Endothelial cell (in vitro differentiated cells): Measurements from ENCODE around the gene SPATA3. TPM values are rescaled to one million over a fixed set of nuclear protein-coding genes. Genes with fewer than 3 reads are reported as not detected.

Experiments
- DNase-seq: peaks from one replicate; pipeline ENCODE4 v3.0.0; 2021; ENCODE audit warnings: low spot score
- H3K27ac Mint-ChIP-seq: one replicate; pipeline ENCODE4 v1.8.0; 2021; ENCODE audit warnings: mixed read lengths, inconsistent platforms; ENCODE audit not compliant: unreplicated experiment
- H3K27me3 Mint-ChIP-seq: one replicate; pipeline ENCODE4 v1.8.0; 2021; ENCODE audit warnings: mild to moderate bottlenecking, moderate library complexity, mixed read lengths, inconsistent platforms; ENCODE audit not compliant: unreplicated experiment
- H3K36me3 Mint-ChIP-seq: one replicate; pipeline ENCODE4 v1.8.0; 2021; ENCODE audit warnings: mild to moderate bottlenecking, low read depth, mixed read lengths, inconsistent platforms; ENCODE audit not compliant: unreplicated experiment
- H3K4me1 Mint-ChIP-seq: one replicate; pipeline ENCODE4 v1.8.0; 2021; ENCODE audit warnings: mild to moderate bottlenecking, mixed read lengths, inconsistent platforms; ENCODE audit not compliant: unreplicated experiment
- H3K4me3 Mint-ChIP-seq: one replicate; pipeline ENCODE4 v1.8.0; 2021; ENCODE audit warnings: mild to moderate bottlenecking, mixed read lengths, inconsistent platforms; ENCODE audit not compliant: unreplicated experiment
- H3K9me3 Mint-ChIP-seq: one replicate; pipeline ENCODE4 v1.8.0; 2021; ENCODE audit warnings: mixed read lengths, inconsistent platforms; ENCODE audit not compliant: unreplicated experiment
- total RNA-seq: library from RNA; stranded (reverse); fragmentation: NEBNext Ultra II Directional; extraction: Animal tissue kit (Norgen Biotek cat#: 25700); gene quantifications from one replicate; pipeline ENCODE4 v1.2.1, GENCODE V29; 2021; ENCODE audit not compliant: unreplicated experiment
- TF ChIP-seq, protein P1 (sequence below): fragments of 200-600 bp; sonication (generic); IDR thresholded peaks from one replicate; pipeline ENCODE4 v1.5.0; 2021; ENCODE audit warnings: antibody characterized with exemption; ENCODE audit not compliant: unreplicated experiment

The SPATA3 gene
- total RNA-seq, 1 donor from 2014 or later = not detected

- H3K9me3 Mint-ChIP-seq = no peaks in the 10 kb centered on the region
- TF ChIP-seq, protein P1, sequence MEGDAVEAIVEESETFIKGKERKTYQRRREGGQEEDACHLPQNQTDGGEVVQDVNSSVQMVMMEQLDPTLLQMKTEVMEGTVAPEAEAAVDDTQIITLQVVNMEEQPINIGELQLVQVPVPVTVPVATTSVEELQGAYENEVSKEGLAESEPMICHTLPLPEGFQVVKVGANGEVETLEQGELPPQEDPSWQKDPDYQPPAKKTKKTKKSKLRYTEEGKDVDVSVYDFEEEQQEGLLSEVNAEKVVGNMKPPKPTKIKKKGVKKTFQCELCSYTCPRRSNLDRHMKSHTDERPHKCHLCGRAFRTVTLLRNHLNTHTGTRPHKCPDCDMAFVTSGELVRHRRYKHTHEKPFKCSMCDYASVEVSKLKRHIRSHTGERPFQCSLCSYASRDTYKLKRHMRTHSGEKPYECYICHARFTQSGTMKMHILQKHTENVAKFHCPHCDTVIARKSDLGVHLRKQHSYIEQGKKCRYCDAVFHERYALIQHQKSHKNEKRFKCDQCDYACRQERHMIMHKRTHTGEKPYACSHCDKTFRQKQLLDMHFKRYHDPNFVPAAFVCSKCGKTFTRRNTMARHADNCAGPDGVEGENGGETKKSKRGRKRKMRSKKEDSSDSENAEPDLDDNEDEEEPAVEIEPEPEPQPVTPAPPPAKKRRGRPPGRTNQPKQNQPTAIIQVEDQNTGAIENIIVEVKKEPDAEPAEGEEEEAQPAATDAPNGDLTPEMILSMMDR = no peak
- no peaks in the 10 kb centered on the region for H3K36me3 Mint-ChIP-seq
- no peak overlapping the region for H3K4me3 Mint-ChIP-seq
- H3K27ac Mint-ChIP-seq = no peak overlapping the region
- no peaks in the 10 kb centered on the region for H3K27me3 Mint-ChIP-seq
- no peak for DNase-seq
- H3K4me1 Mint-ChIP-seq = no peaks in the 10 kb centered on the region
These were observed 14.2 kb upstream of the SPATA3 start for GRCh38 chr2:230981704-230982103.

GRCh38 chr2:230982126-230982525 is 13.8 kb upstream of the SPATA3 start:
- H3K36me3 Mint-ChIP-seq = no peaks in the 10 kb centered on the region
- H3K27ac Mint-ChIP-seq = no peak overlapping the region
- no peaks in the 10 kb centered on the region for H3K9me3 Mint-ChIP-seq
- DNase-seq = no peak
- no peaks in the 10 kb centered on the region for H3K4me1 Mint-ChIP-seq
- H3K27me3 Mint-ChIP-seq = no peaks in the 10 kb centered on the region
- no peak overlapping the region for H3K4me3 Mint-ChIP-seq
- TF ChIP-seq, protein P1 = no peak

DNA sequence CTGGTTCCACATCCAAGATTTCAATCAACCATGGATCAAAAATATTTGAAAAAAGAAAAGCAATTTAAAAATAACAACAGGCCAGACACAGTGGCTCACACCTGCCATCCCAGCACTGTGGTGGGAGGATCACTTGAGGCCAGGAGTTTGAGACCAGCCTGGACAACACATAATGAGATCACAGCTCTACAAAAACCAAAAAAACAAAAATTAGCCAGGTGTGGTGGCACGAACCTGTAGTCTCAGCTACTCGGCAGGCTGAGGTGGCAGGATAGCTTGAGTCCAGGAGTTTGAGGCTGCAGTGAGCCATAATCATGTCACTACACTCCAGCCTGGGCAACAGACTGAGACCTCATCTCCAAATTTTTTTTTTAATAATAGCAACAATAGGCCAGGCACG is 13.4 kb upstream of the SPATA3 start:
- no peak for DNase-seq
- Mint-ChIP-seq H3K27ac (no peak overlapping the region), H3K4me1 (no peaks in the 10 kb centered on the region), H3K27me3 (no peaks in the 10 kb centered on the region), H3K36me3 (no peaks in the 10 kb centered on the region), H3K9me3 (no peaks in the 10 kb centered on the region), H3K4me3 (no peak overlapping the region)
- TF ChIP-seq, protein P1 = no peak

- no peaks in the 10 kb centered on the region for H3K36me3 Mint-ChIP-seq
- no peak overlapping the region for H3K27ac Mint-ChIP-seq
- no peaks in the 10 kb centered on the region for H3K4me1 Mint-ChIP-seq
- DNase-seq = no peak
- no peak overlapping the region for H3K4me3 Mint-ChIP-seq
- TF ChIP-seq, protein P1 = no peak
- no peaks in the 10 kb centered on the region for H3K9me3 Mint-ChIP-seq
- H3K27me3 Mint-ChIP-seq = peaks cover 3% of the 10 kb centered on the region
These were observed 12.4 kb upstream of the SPATA3 start for GRCh38 chr2:230983566-230983965.

DNA sequence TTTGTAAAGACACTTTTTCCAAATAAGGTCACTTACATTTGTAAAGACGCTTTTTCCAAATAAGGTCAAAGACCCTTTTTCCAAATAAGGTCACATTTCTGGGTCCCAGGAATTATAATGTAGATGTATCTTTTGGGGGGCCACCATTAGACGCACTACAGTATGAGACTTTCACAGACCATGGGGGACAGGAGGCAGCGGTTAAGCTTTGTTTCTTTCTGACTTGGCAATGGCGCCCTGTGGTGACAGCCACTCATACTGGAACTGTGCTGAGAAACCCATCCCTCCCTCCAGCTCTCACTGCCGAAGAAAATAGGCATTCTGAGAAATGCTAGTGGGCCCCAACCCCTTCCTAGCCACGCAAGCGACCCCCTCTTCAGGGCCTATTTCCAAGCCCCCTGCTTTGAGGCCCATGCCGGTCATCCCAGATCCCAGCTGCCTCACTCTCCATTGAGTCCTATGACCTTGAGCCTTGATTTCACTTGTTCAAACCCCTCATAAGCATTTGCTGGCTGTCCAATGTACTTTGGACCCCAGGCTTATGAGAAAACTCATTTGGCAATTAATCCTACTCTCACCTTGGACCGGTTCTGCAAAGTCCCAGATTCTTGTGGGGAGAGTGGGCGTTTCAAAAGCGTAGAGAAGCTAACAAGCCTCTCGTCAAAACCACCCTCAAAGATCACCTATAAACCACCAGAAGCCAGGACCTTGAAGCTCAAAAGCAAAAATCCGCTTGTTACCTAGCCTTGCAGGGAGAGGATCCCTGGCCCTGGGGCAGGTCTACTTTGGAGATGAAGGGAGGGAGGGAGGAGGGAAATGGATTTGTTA is 11.3 kb upstream of the SPATA3 start:
- peaks cover 4% of the 10 kb centered on the region for H3K27me3 Mint-ChIP-seq
- H3K36me3 Mint-ChIP-seq = no peaks in the 10 kb centered on the region
- no peaks in the 10 kb centered on the region for H3K9me3 Mint-ChIP-seq
- no peak overlapping the region for H3K4me3 Mint-ChIP-seq
- H3K27ac Mint-ChIP-seq = no peak overlapping the region
- no peaks in the 10 kb centered on the region for H3K4me1 Mint-ChIP-seq
- TF ChIP-seq, protein P1 = no peak
- no peak for DNase-seq
